Measurements from ENCODE around the gene RCL1. TPM values are rescaled to one million over a fixed set of nuclear protein-coding genes. Genes with fewer than 3 reads are reported as not detected.

Gene RCL1
- total and polyA plus RNA-seq, 2 donors (not counting 1 experiment from before 2014, with no cell fraction given) = 10.5 to 21.7 TPM

DNA sequence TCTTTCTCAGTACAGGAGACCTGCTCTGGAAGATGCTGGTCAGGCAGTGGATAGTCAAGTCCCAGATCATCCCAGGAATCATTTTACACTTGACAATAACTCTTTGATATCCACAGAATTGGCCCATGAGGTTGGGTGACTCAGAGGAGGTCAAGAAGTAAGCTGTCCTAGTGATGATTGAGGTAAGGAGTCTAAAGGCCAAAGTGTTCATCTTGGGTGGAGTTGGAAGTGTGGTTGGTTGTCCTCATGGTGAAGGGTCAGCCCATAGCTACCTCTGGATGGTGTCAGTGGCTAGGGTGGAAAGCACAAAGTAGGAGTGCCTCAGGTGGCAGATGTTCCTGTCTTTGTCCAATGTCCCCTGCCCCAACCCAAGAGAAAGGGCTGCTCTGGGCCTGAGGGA lies 24.1 kb upstream of the RCL1 start:
- no peaks in the 10 kb centered on the region for H3K9me3 Mint-ChIP-seq (ENCODE audit: insufficient read depth)
- no peaks in the 10 kb centered on the region for H4K20me1 ChIP-seq (ENCODE audit: control insufficient read depth, insufficient read depth, low read length, poor library complexity, severe bottlenecking)
- ATAC-seq (ENCODE audit: low read depth) = no peak
- no peak overlapping the region for H3K4me3 Mint-ChIP-seq
- H3K4me1 Mint-ChIP-seq = peaks cover 1% of the 10 kb centered on the region
- no peak for DNase-seq
- no peaks in the 10 kb centered on the region for H3K79me2 ChIP-seq (ENCODE audit: control insufficient read depth, insufficient read depth, low read length)
- H3K27me3 Mint-ChIP-seq = no peaks in the 10 kb centered on the region
- no peaks in the 10 kb centered on the region for H3K36me3 ChIP-seq (replicated peaks in 1 of 2; ENCODE audit: control extremely low read depth in 1 of 2, control insufficient read depth in 1 of 2, extremely low read depth in 1 of 2, insufficient read depth in 2 of 2, low read length in 1 of 2)
- no peak overlapping the region for H3K27ac Mint-ChIP-seq
- no peak overlapping the region for H2AFZ ChIP-seq (ENCODE audit: insufficient read depth, low read depth, low read length, poor library complexity, severe bottlenecking)
- H3K9ac ChIP-seq (ENCODE audit: low read length) = no peak overlapping the region
- no peaks in the 10 kb centered on the region for H3K27me3 ChIP-seq (replicated peaks in 1 of 4; ENCODE audit: control extremely low read depth in 1 of 4, control insufficient read depth in 3 of 4, insufficient read depth in 4 of 4, low read length in 3 of 4)
- no peak overlapping the region for H3K27ac ChIP-seq (ENCODE audit: low read length in 2 of 2)
- H3K4me3 ChIP-seq (ENCODE audit: control extremely low read depth in 1 of 5, extremely low read depth in 1 of 5, insufficient read depth in 1 of 5, low read depth in 2 of 5, low read length in 4 of 5) = no peak overlapping the region
- CTCF ChIA-PET = interaction anchor here (2.3 kb wide), 1 partner anchor 156 kb away, joined by 7 read pairs; no protein-coding TSS in a partner anchor
- TF ChIP-seq, protein P1, sequence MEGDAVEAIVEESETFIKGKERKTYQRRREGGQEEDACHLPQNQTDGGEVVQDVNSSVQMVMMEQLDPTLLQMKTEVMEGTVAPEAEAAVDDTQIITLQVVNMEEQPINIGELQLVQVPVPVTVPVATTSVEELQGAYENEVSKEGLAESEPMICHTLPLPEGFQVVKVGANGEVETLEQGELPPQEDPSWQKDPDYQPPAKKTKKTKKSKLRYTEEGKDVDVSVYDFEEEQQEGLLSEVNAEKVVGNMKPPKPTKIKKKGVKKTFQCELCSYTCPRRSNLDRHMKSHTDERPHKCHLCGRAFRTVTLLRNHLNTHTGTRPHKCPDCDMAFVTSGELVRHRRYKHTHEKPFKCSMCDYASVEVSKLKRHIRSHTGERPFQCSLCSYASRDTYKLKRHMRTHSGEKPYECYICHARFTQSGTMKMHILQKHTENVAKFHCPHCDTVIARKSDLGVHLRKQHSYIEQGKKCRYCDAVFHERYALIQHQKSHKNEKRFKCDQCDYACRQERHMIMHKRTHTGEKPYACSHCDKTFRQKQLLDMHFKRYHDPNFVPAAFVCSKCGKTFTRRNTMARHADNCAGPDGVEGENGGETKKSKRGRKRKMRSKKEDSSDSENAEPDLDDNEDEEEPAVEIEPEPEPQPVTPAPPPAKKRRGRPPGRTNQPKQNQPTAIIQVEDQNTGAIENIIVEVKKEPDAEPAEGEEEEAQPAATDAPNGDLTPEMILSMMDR (IDR thresholded peaks at IDR 0.05) = no peak
- TF ChIP-seq EZH2 (IDR thresholded peaks at IDR 0.05; ENCODE audit: borderline replicate concordance, insufficient read depth, low read depth, low read length, poor library complexity, severe bottlenecking) = no peak
- intact Hi-C loops (cut with micrococcal nuclease) = no loop called here
- POLR2A ChIA-PET = no interaction called here
- H3K4me2 ChIP-seq (replicated peaks; ENCODE audit: low read depth, low read length, poor library complexity, severe bottlenecking) = no peak overlapping the region
- H3K4me1 ChIP-seq (ENCODE audit: control insufficient read depth in 2 of 2, insufficient read depth in 2 of 2, low read length in 2 of 2) = peaks cover 0 to under 1% of the 10 kb centered on the region in 2 donors
- peaks cover 0 to 4% (median 0%) of the 10 kb centered on the region in 3 donors for H3K9me3 ChIP-seq (ENCODE audit: control extremely low read depth in 1 of 3, control insufficient read depth in 2 of 3, insufficient read depth in 1 of 3, low read length in 2 of 3)

DNA sequence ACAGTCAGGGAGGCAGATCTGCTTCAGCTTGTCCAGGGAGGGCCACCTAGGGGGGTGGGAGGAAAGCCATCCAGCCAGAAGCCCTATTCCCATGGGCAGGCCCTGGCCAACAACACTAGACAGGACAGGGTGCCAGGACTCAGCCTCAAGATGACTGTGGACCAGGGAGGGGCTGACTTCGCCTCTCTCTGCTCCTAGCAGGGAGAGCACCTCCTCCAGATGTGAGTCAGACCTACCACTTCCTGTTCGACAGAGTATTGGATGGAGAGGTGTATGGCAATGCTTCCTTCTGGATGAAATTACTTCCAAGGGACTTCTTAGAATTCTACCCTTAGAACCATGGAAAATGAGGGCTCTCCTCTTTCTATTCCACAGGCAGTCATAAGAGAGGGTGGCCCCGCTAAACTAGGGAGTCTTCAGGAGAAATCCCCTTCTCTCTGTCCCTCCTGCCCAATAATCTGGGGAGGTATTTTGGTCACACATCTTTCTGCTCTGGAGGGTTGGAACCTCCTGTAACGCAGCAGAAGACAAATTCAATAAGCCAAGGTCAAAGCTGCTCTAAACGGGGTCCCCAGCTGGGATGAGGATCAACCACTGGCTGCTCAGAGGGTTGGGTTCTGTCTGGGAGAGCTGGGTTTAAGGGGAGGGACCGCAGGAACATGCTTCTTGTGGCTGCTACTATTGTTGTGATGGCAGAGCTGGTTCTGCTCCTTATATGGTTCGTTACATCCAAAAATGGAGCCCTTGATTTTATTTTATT lies 23.2 kb upstream of the RCL1 start:
- intact Hi-C loops (cut with micrococcal nuclease) = no loop called here
- Histone ChIP-seq H3K27ac (ENCODE audit: low read length in 2 of 2) (no peak overlapping the region), H3K36me3 (replicated peaks in 1 of 2; ENCODE audit: control extremely low read depth in 1 of 2, control insufficient read depth in 1 of 2, extremely low read depth in 1 of 2, insufficient read depth in 2 of 2, low read length in 1 of 2) (no peaks in the 10 kb centered on the region), H3K79me2 (ENCODE audit: control insufficient read depth, insufficient read depth, low read length) (no peaks in the 10 kb centered on the region), H3K27me3 (replicated peaks in 1 of 4; ENCODE audit: control extremely low read depth in 1 of 4, control insufficient read depth in 3 of 4, insufficient read depth in 4 of 4, low read length in 3 of 4) (no peaks in the 10 kb centered on the region), H3K4me3 (ENCODE audit: control extremely low read depth in 1 of 5, extremely low read depth in 1 of 5, insufficient read depth in 1 of 5, low read depth in 2 of 5, low read length in 4 of 5) (no peak overlapping the region), H3K4me2 (replicated peaks; ENCODE audit: low read depth, low read length, poor library complexity, severe bottlenecking) (no peak overlapping the region), H3K9me3 (ENCODE audit: control extremely low read depth in 1 of 3, control insufficient read depth in 2 of 3, insufficient read depth in 1 of 3, low read length in 2 of 3) (peaks cover 0 to 4% (median 0%) of the 10 kb centered on the region in 3 donors), H3K4me1 (ENCODE audit: control insufficient read depth in 2 of 2, insufficient read depth in 2 of 2, low read length in 2 of 2) (no peaks in the 10 kb centered on the region), H3K9ac (ENCODE audit: low read length) (no peak overlapping the region), H2AFZ (ENCODE audit: insufficient read depth, low read depth, low read length, poor library complexity, severe bottlenecking) (no peak overlapping the region), H4K20me1 (ENCODE audit: control insufficient read depth, insufficient read depth, low read length, poor library complexity, severe bottlenecking) (no peaks in the 10 kb centered on the region)
- 88% methylated on average over 3 of the region's 7 CpGs for WGBS (ENCODE audit: insufficient coverage)
- DNase-seq = no peak
- ChIA-PET CTCF (interaction anchor here (2.3 kb wide), 1 partner anchor 155 kb away, joined by 7 read pairs; no protein-coding TSS in a partner anchor), POLR2A (no interaction called here)
- no peak for ATAC-seq (ENCODE audit: low read depth)
- no peaks in the 10 kb centered on the region for H3K27me3 Mint-ChIP-seq
- H3K4me1 Mint-ChIP-seq = no peaks in the 10 kb centered on the region
- H3K27ac Mint-ChIP-seq = no peak overlapping the region
- H3K9me3 Mint-ChIP-seq (ENCODE audit: insufficient read depth) = no peaks in the 10 kb centered on the region
- TF ChIP-seq, protein P1 (IDR thresholded peaks at IDR 0.05) = no peak
- TF ChIP-seq EZH2 (IDR thresholded peaks at IDR 0.05; ENCODE audit: borderline replicate concordance, insufficient read depth, low read depth, low read length, poor library complexity, severe bottlenecking) = no peak
- H3K4me3 Mint-ChIP-seq = no peak overlapping the region

All from B cell (primary cell).